Lower leg skin (tissue), 4 donors: ENCODE results near the gene RCE1. TPM values are rescaled to one million over a fixed set of nuclear protein-coding genes. Genes with fewer than 3 reads are reported as not detected.

Experiments
- DNase-seq, 2 donors: peaks; one replicate each; pipeline ENCODE4 v3.0.0-alpha.2; 2019; ENCODE audit warnings: low spot score in 2 of 2
- H3K4me3 ChIP-seq: fragments of 200-600 bp; sonication (generic); 2 replicates; pipeline ENCODE4 v1.5.1; 2017; ENCODE audit warnings: mild to moderate bottlenecking, low read depth; ENCODE audit not compliant: poor library complexity, severe bottlenecking
- POLR2A ChIP-seq, 2 donors: fragments of 450-650 bp; IDR thresholded peaks; one replicate each; pipeline ENCODE4 v1.6.1; 2016 to 2017; ENCODE audit warnings: antibody characterized with exemption in 2 of 2, mild to moderate bottlenecking in 1 of 2, moderate library complexity in 1 of 2
- WGBS, 2 donors: methylation state at CpG; one replicate each; pipeline ENCODE4 v1.1.5; 2018; 5-methylcytosine and 5-hydroxymethylcytosine counted together
- intact Hi-C: fragments of 100-400 bp; cut with DNase I; formaldehyde crosslinking; loops from one replicate; pipeline ENCODE4 v1.15.0; 2023; ENCODE audit warnings: low total_unique reads
- total RNA-seq, 4 donors: library from RNA; depleted of rRNA; stranded (reverse); fragments of >200 nt; gene quantifications; one replicate each; pipeline ENCODE4 v1.1.0, GENCODE V29; 2016
- TF ChIP-seq, protein P1 (sequence below), 3 donors: fragments of 450-650 bp; IDR thresholded peaks; one replicate each; pipeline ENCODE4 v1.5.1; 2016; ENCODE audit warnings: antibody characterized with exemption in 3 of 3, mild to moderate bottlenecking in 3 of 3, moderate library complexity in 2 of 3

The RCE1 gene
- total RNA-seq, 4 donors from 2014 or later = 23.8 to 32.8 (median 29.7) TPM

DNA sequence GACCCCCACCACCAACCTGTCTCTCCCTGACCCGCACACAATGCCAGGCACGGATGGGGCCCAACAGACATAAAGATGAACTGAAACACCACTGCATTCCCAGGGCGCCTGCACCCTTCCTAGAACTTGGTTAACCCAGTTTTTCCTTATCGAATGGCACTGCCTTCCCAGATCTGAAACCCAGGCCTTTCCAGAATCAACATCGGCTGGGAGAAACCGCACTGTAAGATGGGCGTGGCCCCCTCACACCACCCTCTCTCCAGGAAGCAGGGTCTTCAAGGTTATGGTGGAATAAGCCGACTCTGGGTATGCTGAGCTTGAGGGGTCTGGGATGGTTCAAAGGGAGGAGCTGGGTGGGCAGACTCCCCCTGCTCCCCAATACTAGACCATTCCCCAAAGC lies 36.8 kb downstream of the RCE1 start:
- DNase-seq = no peak

DNA sequence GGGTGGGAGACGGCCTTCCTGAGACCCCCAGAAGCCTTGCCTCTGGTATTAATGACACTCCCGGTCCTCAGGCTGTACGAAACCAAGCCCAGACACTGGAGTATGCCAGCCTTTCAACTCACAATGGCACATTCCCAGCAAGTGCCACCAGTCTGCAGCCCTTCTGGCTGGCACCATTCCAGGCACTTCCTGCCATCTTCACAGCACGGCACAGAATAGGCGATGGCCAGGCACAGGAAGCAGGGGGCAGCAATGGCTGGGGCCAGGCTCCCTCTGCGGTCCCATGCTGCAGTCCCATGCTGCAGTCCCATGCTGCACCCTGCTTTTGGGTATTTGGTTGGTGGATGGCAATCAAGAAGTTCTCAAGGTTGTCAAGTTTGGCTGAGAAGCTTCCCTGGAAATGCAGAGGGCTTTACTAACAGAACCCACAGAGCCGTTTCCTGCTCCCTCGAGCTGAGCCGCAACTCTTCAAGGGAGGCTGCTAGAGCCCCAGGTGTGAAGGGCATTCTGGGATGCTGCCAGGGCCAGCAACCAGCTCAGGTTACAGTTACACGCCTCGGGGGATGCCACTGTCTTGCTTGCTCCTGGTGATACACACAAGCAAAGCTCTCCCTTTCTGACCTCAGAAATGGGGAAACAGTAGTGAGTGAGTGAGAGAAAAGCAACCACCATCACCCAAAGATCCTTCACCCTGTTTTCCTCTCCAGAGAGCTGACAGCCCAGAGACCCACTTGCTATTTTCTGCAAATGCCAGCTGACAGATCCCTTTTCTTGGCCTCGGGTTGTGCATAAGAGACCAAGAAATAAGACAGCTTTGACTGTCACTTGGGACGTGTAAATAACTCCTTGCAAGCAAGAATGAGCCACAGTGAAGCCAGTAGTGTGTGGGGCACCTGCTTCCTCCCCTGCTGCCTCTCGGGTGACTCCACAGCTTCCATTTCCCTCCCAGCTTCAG lies 37.5 kb downstream of the RCE1 start:
- H3K4me3 ChIP-seq = no peak overlapping the region

More for the DNA sequence above, 36.8 kb downstream of the RCE1 start:
- no peak overlapping the region for H3K4me3 ChIP-seq
- 84 to 87% methylated on average over 8 of the region's 8 CpGs for whole genome bisulfite sequencing, 2 donors
- intact Hi-C loops = no loop called here
- TF ChIP-seq POLR2A (IDR thresholded peaks at IDR 0.05) = no peak
- TF ChIP-seq, protein P1, sequence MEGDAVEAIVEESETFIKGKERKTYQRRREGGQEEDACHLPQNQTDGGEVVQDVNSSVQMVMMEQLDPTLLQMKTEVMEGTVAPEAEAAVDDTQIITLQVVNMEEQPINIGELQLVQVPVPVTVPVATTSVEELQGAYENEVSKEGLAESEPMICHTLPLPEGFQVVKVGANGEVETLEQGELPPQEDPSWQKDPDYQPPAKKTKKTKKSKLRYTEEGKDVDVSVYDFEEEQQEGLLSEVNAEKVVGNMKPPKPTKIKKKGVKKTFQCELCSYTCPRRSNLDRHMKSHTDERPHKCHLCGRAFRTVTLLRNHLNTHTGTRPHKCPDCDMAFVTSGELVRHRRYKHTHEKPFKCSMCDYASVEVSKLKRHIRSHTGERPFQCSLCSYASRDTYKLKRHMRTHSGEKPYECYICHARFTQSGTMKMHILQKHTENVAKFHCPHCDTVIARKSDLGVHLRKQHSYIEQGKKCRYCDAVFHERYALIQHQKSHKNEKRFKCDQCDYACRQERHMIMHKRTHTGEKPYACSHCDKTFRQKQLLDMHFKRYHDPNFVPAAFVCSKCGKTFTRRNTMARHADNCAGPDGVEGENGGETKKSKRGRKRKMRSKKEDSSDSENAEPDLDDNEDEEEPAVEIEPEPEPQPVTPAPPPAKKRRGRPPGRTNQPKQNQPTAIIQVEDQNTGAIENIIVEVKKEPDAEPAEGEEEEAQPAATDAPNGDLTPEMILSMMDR (IDR thresholded peaks at IDR 0.05) = no peak

DNA sequence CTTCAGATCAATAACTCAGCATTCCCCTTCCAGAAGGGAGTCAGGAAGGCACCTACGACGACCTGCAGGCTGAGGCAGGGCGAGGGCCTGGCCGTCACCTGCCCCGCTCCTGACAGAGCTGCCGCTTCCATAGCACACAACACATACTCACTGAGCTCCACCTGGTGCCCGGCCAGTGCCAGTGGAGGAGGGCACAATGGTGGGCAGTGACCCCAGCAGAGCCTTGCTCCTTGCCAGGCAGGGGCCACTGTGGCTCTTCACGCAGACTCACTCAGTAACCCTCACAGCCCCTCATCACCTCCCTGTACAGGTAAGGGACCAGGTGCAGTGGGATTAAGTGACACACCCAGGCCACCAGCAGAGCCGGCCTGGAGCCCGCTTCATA lies 38.2 kb downstream of the RCE1 start:
- no peak for TF ChIP-seq POLR2A (IDR thresholded peaks at IDR 0.05)
- TF ChIP-seq, protein P1 (IDR thresholded peaks at IDR 0.05) = no peak
- WGBS, 2 donors = 80 to 82% methylated on average over 8 to 10 of the region's 10 CpGs
- intact Hi-C loops = no loop called here
- no peak for DNase-seq
- H3K4me3 ChIP-seq = no peak overlapping the region

More for the DNA sequence above, 37.5 kb downstream of the RCE1 start:
- WGBS, 2 donors = 38 to 57% methylated on average over 14 of the region's 14 CpGs
- TF ChIP-seq, protein P1 (IDR thresholded peaks at IDR 0.05) = no peak
- TF ChIP-seq POLR2A (IDR thresholded peaks at IDR 0.05) = no peak
- no peak for DNase-seq
- intact Hi-C loops = no loop called here

DNA sequence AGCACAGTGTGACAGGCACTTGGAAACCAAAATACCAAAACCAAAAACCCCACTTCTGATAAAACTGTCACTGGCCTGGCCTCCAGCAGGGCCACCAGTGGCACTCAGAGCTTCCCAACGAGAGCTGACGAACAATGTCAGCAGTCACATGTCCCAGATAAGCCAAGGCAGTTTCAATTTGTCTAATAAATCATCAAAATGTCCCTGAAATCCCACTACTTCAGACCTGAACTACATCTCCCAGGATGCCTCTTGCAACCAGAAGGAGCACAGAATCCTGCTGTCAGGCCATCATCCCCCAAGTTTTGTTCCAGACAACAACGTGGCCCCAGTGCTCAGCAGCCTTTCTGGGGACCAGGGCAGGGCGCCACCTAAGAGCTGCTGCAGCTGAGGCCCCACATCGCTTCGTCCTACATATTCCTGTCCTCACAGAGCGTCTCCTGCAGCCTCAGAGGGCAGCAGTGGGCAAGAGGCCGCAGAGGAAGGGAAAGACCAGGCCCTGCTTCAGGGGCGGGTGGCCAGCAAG lies 38.7 kb downstream of the RCE1 start:
- TF ChIP-seq POLR2A (IDR thresholded peaks at IDR 0.05) = no peak
- TF ChIP-seq, protein P1 (IDR thresholded peaks at IDR 0.05) = no peak
- WGBS, 2 donors = 76 to 77% methylated on average over 9 of the region's 9 CpGs
- no peak for DNase-seq
- no peak overlapping the region for H3K4me3 ChIP-seq
- intact Hi-C loops = no loop called here

DNA sequence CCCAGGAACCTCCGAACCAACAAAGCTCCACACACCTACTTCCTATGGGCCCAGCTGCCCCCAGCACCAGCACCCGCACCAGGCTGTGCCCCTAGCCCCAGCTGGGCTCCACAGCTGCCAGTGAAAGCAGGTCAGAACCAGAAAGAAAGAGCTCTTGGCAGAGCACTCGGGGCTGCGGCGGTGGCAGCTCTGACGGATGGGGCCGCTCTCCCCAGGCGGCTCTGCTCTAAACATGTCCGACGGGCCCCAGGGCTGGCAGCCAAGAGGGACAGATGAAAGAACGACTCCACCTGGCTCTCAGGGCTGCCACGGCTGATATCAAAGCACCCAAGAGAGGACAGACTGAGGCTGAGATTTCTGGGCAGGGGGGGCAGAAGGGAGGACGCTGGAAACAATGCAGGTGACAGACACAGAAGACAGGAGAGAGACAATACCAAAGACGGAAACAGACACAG lies 39.3 kb downstream of the RCE1 start:
- intact Hi-C loops = no loop called here
- no peak for DNase-seq
- no peak overlapping the region for H3K4me3 ChIP-seq
- no peak for TF ChIP-seq POLR2A (IDR thresholded peaks at IDR 0.05)
- TF ChIP-seq, protein P1 (IDR thresholded peaks at IDR 0.05) = no peak
- WGBS, 2 donors = 43 to 45% methylated on average over 12 to 14 of the region's 14 CpGs
